GM12873 (cell line): ENCODE results near the gene HSD17B1.

Source experiments
- CTCF ChIP-seq: IDR thresholded peaks from 2 replicates; pipeline ENCODE4 v1.5.1; 2012; ENCODE audit warnings: low read depth, mild to moderate bottlenecking, moderate library complexity, low read length, control low read depth; ENCODE audit not compliant: insufficient read depth; ENCODE audit errors: missing control alignments

The HSD17B1 gene

GRCh38 chr17:42566883-42567573, 14.3 kb downstream of the HSD17B1 start, which contains the start of gene MLX:
Gene MLX (plus strand): TSS chr17:42567100. CDS start chr17:42567125, 25 bp downstream.
- no peak for TF ChIP-seq CTCF

GRCh38 chr17:42568341-42569111, 15.8 kb downstream of the HSD17B1 start:
- no peak for TF ChIP-seq CTCF

- TF ChIP-seq CTCF = no peak
These were observed 18.9 kb downstream of the HSD17B1 start for GRCh38 chr17:42571435-42572225.

- no peak for TF ChIP-seq CTCF
These were observed 20.4 kb downstream of the HSD17B1 start for GRCh38 chr17:42573095-42573494.

GRCh38 chr17:42574463-42574862, 21.7 kb downstream of the HSD17B1 start:
- no peak for TF ChIP-seq CTCF

GRCh38 chr17:42577140-42577531, 24.4 kb downstream of the HSD17B1 start:
- TF ChIP-seq CTCF = no peak
